Activated T-helper 9 cell treated with anti-CD3 and anti-CD28 coated beads, Interleukin-2, amount 50 U/mL, for 16 hours (primary cell): ENCODE data around the gene DDT.
"Not testable (repeated sequence)": the region's sequence is repeated elsewhere in the genome, so short reads cannot be mapped to it uniquely, and the experiment has no call there.

ENCODE experiments used
- DNase-seq: peaks from one replicate; pipeline ENCODE4 v3.0.0-alpha.2; 2020; ENCODE audit warnings: low read depth

DDT gene

GRCh38 chr22:23974345-23974744, at the start of gene DDT:
Gene DDT (minus strand): TSS chr22:23974441. CDS start chr22:23974414, 27 bp downstream.
- not testable (repeated sequence) for DNase-seq

GRCh38 chr22:24023204-24023789, 49.1 kb upstream of the DDT start:
- no peak for DNase-seq

- no peak for DNase-seq
Measured at GRCh38 chr22:24021304-24021703, 47.1 kb upstream of the DDT start.

GRCh38 chr22:24016156-24016555, 41.9 kb upstream of the DDT start:
- DNase-seq: no peak

GRCh38 chr22:24011735-24012068, 37.5 kb upstream of the DDT start:
- no peak for DNase-seq

- no peak for DNase-seq
Measured at GRCh38 chr22:24010018-24010391, 35.8 kb upstream of the DDT start.

- DNase-seq: no peak
Measured at GRCh38 chr22:24009227-24010017, 35.2 kb upstream of the DDT start.

- no peak for DNase-seq
Measured at GRCh38 chr22:24008381-24009226, 34.4 kb upstream of the DDT start.

- no peak for DNase-seq
Measured at GRCh38 chr22:24008022-24008283, 33.7 kb upstream of the DDT start.

- no peak for DNase-seq
Measured at GRCh38 chr22:24007253-24008021, 33.2 kb upstream of the DDT start.

- DNase-seq: no peak
Measured at GRCh38 chr22:24006914-24007214, 32.6 kb upstream of the DDT start.

- DNase-seq: no peak
Measured at GRCh38 chr22:24006207-24006913, 32.1 kb upstream of the DDT start.

- DNase-seq: no peak
Measured at GRCh38 chr22:24005201-24005600, 31.0 kb upstream of the DDT start, which contains the start of gene GSTT4. Gene GSTT4 (minus strand): TSS chr22:24005453. CDS start chr22:24005356, 97 bp downstream.

GRCh38 chr22:24003887-24004286, 29.6 kb upstream of the DDT start:
- DNase-seq: no peak

- DNase-seq: no peak
Measured at GRCh38 chr22:24002851-24003250, 28.6 kb upstream of the DDT start.

- DNase-seq: no peak
Measured at GRCh38 chr22:24002272-24002671, 28.0 kb upstream of the DDT start.

- DNase-seq: no peak
Measured at GRCh38 chr22:24001314-24001713, 27.1 kb upstream of the DDT start.

- DNase-seq: not testable (repeated sequence)
Measured at GRCh38 chr22:23999779-24000178, 25.5 kb upstream of the DDT start.

- no peak for DNase-seq
Measured at GRCh38 chr22:23997092-23997491, 22.9 kb upstream of the DDT start.

GRCh38 chr22:23993581-23994177, 19.4 kb upstream of the DDT start:
- not testable (repeated sequence) for DNase-seq

- not testable (repeated sequence) for DNase-seq
Measured at GRCh38 chr22:23993080-23993479, 18.8 kb upstream of the DDT start.
